IPS-15b (cell line): Measurements from ENCODE around the gene CHRNB1.

Source experiments
- H3K27me3 ChIP-seq: one replicate; pipeline ENCODE4 v1.6.1; 2013; ENCODE audit warnings: low read length; ENCODE audit not compliant: control insufficient read depth, insufficient read depth
- H3K36me3 ChIP-seq: one replicate; pipeline ENCODE4 v1.6.1; 2013; ENCODE audit warnings: low read length; ENCODE audit not compliant: control insufficient read depth, insufficient read depth
- H3K4me1 ChIP-seq: one replicate; pipeline ENCODE4 v1.6.1; 2013; ENCODE audit warnings: mild to moderate bottlenecking, low read length; ENCODE audit not compliant: control insufficient read depth, insufficient read depth
- H3K4me3 ChIP-seq: one replicate; pipeline ENCODE4 v1.5.1; 2013; ENCODE audit warnings: low read depth, low read length
- H3K9ac ChIP-seq: one replicate; pipeline ENCODE4 v1.6.1; 2013; ENCODE audit warnings: low read depth, mild to moderate bottlenecking, low read length
- H3K9me3 ChIP-seq: one replicate; pipeline ENCODE4 v1.6.1; 2013; ENCODE audit warnings: mild to moderate bottlenecking, low read length; ENCODE audit not compliant: control insufficient read depth, insufficient read depth

The CHRNB1 gene

GRCh38 chr17:7418472-7419152 is 26.2 kb upstream of the CHRNB1 start:
- H3K4me3 ChIP-seq = no peak overlapping the region
- no peaks in the 10 kb centered on the region for H3K9me3 ChIP-seq
- no peaks in the 10 kb centered on the region for H3K4me1 ChIP-seq
- no peaks in the 10 kb centered on the region for H3K27me3 ChIP-seq
- H3K9ac ChIP-seq = no peak overlapping the region
- peaks cover 35% of the 10 kb centered on the region for H3K36me3 ChIP-seq

- H3K9ac ChIP-seq = no peak within 1 kb of the TSS
- H3K36me3 ChIP-seq = peaks cover 27% of the 10 kb centered on the region
- H3K9me3 ChIP-seq = no peaks in the 10 kb centered on the region
- H3K27me3 ChIP-seq = no peaks in the 10 kb centered on the region
- H3K4me1 ChIP-seq = no peaks in the 10 kb centered on the region
- H3K4me3 ChIP-seq = no peak within 1 kb of the TSS
Observed at GRCh38 chr17:7419819-7420610, 24.8 kb upstream of the CHRNB1 start, which contains the start of gene SPEM1. SPEM1 (plus strand) TSS chr17:7420324; CDS start chr17:7420385, 61 bp downstream.

- Histone ChIP-seq H3K9me3 (no peaks in the 10 kb centered on the region), H3K4me3 (no peak overlapping the region), H3K4me1 (no peaks in the 10 kb centered on the region), H3K9ac (no peak overlapping the region), H3K36me3 (peaks cover 19% of the 10 kb centered on the region), H3K27me3 (no peaks in the 10 kb centered on the region)
Observed at GRCh38 chr17:7421186-7421585, 23.7 kb upstream of the CHRNB1 start.

DNA sequence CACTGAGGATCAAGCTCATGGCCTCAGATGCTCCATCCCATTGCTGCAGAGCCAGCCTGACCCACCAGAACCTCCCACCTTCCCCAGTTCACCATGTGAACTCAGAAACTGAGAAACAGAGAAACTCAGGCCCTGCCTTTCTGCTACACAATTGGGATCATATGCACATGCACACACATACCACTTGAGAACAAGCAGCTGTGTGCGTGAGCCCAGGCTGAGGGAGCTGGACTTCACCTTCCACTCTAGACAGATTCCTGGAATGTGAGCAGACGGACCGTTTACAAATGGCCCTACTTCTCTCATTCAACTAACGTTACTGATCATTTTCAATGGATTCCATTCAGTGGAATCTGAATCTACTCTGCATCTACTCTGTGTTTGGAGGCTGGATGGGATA is 21.2 kb upstream of the CHRNB1 start:
- Histone ChIP-seq H3K4me1 (no peaks in the 10 kb centered on the region), H3K4me3 (no peak overlapping the region), H3K36me3 (peaks cover 8% of the 10 kb centered on the region), H3K9ac (no peak overlapping the region), H3K27me3 (no peaks in the 10 kb centered on the region), H3K9me3 (no peaks in the 10 kb centered on the region)

GRCh38 chr17:7425316-7425715 is 19.5 kb upstream of the CHRNB1 start, which contains the start of gene SPEM2:
SPEM2 (plus strand) TSS chr17:7425616; CDS start chr17:7425689, 73 bp downstream.
- Histone ChIP-seq H3K9ac (no peak within 1 kb of the TSS), H3K4me1 (no peaks in the 10 kb centered on the region), H3K9me3 (no peaks in the 10 kb centered on the region), H3K27me3 (no peaks in the 10 kb centered on the region), H3K36me3 (no peaks in the 10 kb centered on the region), H3K4me3 (no peak within 1 kb of the TSS)

DNA sequence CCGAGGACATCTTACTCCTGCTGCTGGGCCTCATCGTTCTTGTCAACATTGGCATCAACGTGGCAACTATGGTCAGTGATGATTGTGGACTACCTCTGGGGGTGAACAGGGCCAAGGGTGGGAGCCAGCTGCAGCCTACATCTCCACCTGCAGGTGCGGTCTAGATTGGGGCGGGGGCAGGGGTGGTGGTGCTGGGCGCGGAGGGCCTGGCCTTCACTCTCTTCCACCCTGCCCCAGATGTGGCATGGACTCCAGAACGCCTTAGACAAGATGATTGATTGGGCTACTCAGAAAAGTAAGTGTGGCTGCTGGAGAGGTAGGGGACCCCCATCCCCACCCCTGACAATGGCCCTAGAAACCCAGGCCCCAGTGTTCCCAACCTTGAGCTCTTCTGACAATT is 19.1 kb upstream of the CHRNB1 start:
- no peaks in the 10 kb centered on the region for H3K9me3 ChIP-seq
- H3K4me3 ChIP-seq = no peak overlapping the region
- no peaks in the 10 kb centered on the region for H3K36me3 ChIP-seq
- no peaks in the 10 kb centered on the region for H3K4me1 ChIP-seq
- H3K27me3 ChIP-seq = no peaks in the 10 kb centered on the region
- H3K9ac ChIP-seq = no peak overlapping the region

GRCh38 chr17:7426203-7426863 is 18.5 kb upstream of the CHRNB1 start:
- H3K9me3 ChIP-seq = no peaks in the 10 kb centered on the region
- no peaks in the 10 kb centered on the region for H3K36me3 ChIP-seq
- no peak overlapping the region for H3K9ac ChIP-seq
- H3K27me3 ChIP-seq = no peaks in the 10 kb centered on the region
- H3K4me3 ChIP-seq = no peak overlapping the region
- H3K4me1 ChIP-seq = no peaks in the 10 kb centered on the region

- Histone ChIP-seq H3K27me3 (no peaks in the 10 kb centered on the region), H3K9me3 (no peaks in the 10 kb centered on the region), H3K4me1 (no peaks in the 10 kb centered on the region), H3K36me3 (no peaks in the 10 kb centered on the region), H3K4me3 (no peak overlapping the region), H3K9ac (no peak overlapping the region)
Observed at GRCh38 chr17:7426896-7427489, 17.9 kb upstream of the CHRNB1 start.

DNA sequence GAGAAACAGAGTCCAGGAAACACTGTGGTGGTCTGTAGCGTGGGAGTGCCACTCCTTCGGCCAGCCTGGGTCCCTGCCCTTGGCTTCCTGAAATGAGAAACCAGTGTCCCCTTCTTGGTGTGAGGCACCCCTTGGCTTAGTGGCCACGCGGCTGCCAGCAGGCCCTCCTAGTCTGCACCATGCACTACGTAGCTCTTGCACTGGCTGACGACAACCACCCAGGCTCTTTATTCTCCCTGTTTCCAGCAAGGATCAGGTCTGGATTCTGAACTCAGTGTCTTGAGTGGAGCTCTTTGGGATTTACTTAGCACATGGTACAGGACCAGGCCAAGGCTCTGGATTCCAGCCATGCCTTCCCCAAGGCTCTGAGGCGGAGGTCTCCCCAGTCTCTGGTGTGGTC is 17.3 kb upstream of the CHRNB1 start:
- no peak overlapping the region for H3K4me3 ChIP-seq
- no peaks in the 10 kb centered on the region for H3K4me1 ChIP-seq
- H3K27me3 ChIP-seq = no peaks in the 10 kb centered on the region
- H3K36me3 ChIP-seq = no peaks in the 10 kb centered on the region
- H3K9ac ChIP-seq = no peak overlapping the region
- no peaks in the 10 kb centered on the region for H3K9me3 ChIP-seq

DNA sequence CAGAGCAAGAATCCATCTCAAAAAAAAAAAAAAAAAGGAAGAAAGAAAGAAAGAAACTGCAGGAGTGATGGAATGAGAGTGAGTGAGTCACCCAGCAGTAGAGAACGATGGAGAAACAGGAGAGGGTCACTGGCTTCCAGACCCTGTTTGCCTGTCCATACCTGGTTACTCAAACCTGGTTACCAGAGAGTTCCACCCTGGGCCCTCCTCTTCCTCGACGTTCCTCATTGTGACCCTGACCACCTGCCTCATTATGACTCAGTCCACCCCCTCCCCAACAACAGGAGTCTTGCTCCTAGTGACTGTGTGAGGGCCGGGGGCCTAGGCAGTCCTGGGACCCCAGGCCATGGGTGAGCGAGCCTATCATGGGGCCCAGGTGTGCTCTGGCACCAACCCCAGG is 16.3 kb upstream of the CHRNB1 start, which contains the start of gene SPEM3:
SPEM3 (plus strand) TSS at position 301 of the 400 bp plus-strand sequence; CDS start at position 347, 46 bp downstream.
- H3K4me1 ChIP-seq = no peaks in the 10 kb centered on the region
- H3K9me3 ChIP-seq = no peaks in the 10 kb centered on the region
- H3K27me3 ChIP-seq = no peaks in the 10 kb centered on the region
- no peaks in the 10 kb centered on the region for H3K36me3 ChIP-seq
- H3K9ac ChIP-seq = no peak within 1 kb of the TSS
- H3K4me3 ChIP-seq = no peak within 1 kb of the TSS

DNA sequence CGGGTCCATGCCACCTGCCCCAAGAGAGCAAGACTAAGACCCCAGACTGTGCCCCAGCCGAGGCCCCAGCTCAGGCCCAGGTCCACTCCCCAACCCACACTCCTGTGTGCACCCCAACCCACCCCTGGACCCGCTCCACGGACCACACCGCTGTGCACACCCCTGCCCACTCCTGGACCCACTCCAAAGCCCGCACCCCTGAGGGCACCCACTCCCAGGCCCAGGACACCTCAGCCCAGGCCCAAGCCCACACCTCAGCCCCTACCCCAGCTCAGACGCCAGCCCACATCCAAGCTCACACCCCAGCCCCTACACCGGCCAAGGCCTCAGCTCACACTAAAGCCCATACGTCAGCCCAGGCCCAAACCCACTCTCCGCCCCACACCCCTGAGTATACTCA is 15.1 kb upstream of the CHRNB1 start:
- no peaks in the 10 kb centered on the region for H3K4me1 ChIP-seq
- no peaks in the 10 kb centered on the region for H3K36me3 ChIP-seq
- no peaks in the 10 kb centered on the region for H3K27me3 ChIP-seq
- H3K9ac ChIP-seq = no peak overlapping the region
- no peak overlapping the region for H3K4me3 ChIP-seq
- H3K9me3 ChIP-seq = no peaks in the 10 kb centered on the region
